ENCODE results near the gene VSTM5.
"Not testable (repeated sequence)": the region's sequence is repeated elsewhere in the genome, so short reads cannot be mapped to it uniquely, and the experiment has no call there.

DNA sequence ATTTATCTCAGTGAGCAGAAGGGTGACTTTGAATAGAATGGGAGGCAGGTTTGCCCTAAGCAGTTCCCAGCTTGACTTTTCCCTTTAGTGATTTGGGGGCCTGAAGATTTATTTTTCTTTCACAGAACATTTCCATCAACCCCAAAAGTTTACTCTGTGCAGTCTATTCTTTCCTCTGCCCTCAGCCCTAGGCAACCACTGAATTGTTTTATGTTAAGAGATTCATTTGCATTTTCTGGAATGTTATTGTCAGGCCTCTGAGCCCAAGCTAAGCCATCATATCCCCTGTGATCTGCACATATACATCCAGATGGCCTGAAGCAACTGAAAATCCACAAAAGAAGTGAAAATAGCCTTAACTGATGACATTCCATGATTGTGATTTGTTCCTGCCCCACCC is 28.7 kb upstream of the VSTM5 start:
- TF ChIP-seq, protein P1, sequence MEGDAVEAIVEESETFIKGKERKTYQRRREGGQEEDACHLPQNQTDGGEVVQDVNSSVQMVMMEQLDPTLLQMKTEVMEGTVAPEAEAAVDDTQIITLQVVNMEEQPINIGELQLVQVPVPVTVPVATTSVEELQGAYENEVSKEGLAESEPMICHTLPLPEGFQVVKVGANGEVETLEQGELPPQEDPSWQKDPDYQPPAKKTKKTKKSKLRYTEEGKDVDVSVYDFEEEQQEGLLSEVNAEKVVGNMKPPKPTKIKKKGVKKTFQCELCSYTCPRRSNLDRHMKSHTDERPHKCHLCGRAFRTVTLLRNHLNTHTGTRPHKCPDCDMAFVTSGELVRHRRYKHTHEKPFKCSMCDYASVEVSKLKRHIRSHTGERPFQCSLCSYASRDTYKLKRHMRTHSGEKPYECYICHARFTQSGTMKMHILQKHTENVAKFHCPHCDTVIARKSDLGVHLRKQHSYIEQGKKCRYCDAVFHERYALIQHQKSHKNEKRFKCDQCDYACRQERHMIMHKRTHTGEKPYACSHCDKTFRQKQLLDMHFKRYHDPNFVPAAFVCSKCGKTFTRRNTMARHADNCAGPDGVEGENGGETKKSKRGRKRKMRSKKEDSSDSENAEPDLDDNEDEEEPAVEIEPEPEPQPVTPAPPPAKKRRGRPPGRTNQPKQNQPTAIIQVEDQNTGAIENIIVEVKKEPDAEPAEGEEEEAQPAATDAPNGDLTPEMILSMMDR (conservative IDR thresholded peaks at IDR 0.05; ENCODE audit: low read length): not testable (repeated sequence)
- TF ChIP-seq EZH2phosphoT487 (IDR thresholded peaks at IDR 0.05; ENCODE audit: borderline replicate concordance, low read depth, low read length): not testable (repeated sequence)
